ENCODE results near the gene NLRP1. TPM values are rescaled to one million over a fixed set of nuclear protein-coding genes. Genes with fewer than 3 reads are reported as not detected.
"Not testable (repeated sequence)": the region's sequence is repeated elsewhere in the genome, so short reads cannot be mapped to it uniquely, and the experiment has no call there.

Gene NLRP1
- total RNA-seq, 1 donor from 2014 or later, result 33.2 TPM

GRCh38 chr17:5582209-5583185 is 1.8 kb downstream of the NLRP1 start:
- Histone ChIP-seq H3K27me3 (no peaks in the 10 kb centered on the region), H3K9me3 (no peaks in the 10 kb centered on the region), H3K36me3 (peaks cover 26% of the 10 kb centered on the region), H3K4me1 (peaks cover 35% of the 10 kb centered on the region), H3K4me3 (peak overlapping the region; percentile 60), H3K27ac (no peak overlapping the region)
- DNase-seq, result no peak
- intact Hi-C loops (cut with DNase I), result no loop called here
- TF ChIP-seq, protein P1, sequence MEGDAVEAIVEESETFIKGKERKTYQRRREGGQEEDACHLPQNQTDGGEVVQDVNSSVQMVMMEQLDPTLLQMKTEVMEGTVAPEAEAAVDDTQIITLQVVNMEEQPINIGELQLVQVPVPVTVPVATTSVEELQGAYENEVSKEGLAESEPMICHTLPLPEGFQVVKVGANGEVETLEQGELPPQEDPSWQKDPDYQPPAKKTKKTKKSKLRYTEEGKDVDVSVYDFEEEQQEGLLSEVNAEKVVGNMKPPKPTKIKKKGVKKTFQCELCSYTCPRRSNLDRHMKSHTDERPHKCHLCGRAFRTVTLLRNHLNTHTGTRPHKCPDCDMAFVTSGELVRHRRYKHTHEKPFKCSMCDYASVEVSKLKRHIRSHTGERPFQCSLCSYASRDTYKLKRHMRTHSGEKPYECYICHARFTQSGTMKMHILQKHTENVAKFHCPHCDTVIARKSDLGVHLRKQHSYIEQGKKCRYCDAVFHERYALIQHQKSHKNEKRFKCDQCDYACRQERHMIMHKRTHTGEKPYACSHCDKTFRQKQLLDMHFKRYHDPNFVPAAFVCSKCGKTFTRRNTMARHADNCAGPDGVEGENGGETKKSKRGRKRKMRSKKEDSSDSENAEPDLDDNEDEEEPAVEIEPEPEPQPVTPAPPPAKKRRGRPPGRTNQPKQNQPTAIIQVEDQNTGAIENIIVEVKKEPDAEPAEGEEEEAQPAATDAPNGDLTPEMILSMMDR (IDR thresholded peaks at IDR 0.05), result no peak
- no peak for ATAC-seq

DNA sequence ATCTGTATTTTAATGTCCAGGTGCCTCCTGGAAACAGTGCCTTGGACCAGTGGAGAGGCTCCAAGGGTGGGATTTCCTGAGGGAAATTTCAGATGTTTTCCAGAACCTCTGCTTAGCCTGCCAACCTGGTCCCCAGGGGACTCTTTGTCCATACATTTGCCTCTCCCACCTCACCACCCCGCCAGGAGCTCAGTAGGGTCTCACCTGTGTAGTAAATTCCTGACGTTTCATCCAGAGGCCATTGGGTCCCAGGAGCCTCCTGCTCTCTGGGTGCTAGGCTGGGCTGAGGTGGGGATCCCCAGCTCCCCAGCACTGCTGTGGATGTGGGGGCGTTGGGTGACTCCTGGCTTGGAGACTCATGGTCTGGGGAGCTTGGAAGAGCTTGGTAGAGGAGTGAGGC is 2.7 kb downstream of the NLRP1 start:
- Histone ChIP-seq H3K27me3 (no peaks in the 10 kb centered on the region), H3K4me3 (no peak overlapping the region), H3K4me1 (peaks cover 35% of the 10 kb centered on the region), H3K36me3 (peaks cover 26% of the 10 kb centered on the region), H3K9me3 (no peaks in the 10 kb centered on the region), H3K27ac (no peak overlapping the region)
- TF ChIP-seq, protein P1 (IDR thresholded peaks at IDR 0.05), result no peak
- intact Hi-C loops (cut with DNase I), result no loop called here
- no peak for DNase-seq
- ATAC-seq, result no peak

DNA sequence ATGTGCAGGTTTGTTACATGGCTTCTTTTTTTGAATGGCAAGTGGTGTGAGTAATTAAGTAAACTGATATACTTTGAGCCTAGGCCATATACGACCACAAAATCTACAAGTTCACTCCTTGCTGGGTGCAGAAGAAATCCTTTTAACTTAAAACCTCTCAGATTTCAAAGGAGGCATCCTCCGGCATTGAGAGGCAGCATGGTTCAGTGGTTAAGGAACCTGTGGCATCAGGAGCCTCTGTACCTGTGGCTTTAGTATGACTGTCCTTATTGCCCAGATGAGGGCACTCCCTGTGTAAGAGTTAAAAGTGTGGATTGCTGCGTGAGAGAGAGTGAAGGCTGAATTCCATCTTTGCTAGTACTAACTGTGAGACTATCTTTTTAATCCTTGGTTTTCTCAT is 3.3 kb downstream of the NLRP1 start:
- Histone ChIP-seq H3K36me3 (peaks cover 26% of the 10 kb centered on the region), H3K9me3 (no peaks in the 10 kb centered on the region), H3K4me3 (no peak overlapping the region), H3K27me3 (no peaks in the 10 kb centered on the region), H3K4me1 (peaks cover 30% of the 10 kb centered on the region), H3K27ac (no peak overlapping the region)
- TF ChIP-seq, protein P1 (IDR thresholded peaks at IDR 0.05), result no peak
- no peak for ATAC-seq
- intact Hi-C loops (cut with DNase I), result no loop called here
- DNase-seq, result no peak

DNA sequence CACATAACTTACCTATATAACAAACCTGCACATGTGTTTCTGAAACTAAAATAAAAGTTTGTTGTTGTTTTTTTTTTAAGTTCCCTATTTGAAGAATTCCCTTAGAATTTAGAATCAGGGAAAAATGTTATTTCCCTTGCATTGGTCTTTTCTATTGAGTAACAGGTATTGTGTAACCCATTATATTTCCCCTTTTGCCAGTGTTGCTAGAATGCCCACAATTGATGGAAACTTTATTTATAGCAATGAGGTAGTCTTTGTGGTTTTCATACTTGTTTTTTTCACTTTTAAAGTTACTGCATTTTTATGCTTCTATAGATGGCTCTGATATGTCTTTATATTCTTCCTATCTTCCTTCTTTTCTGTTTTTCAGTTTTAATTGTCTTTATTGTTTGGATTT is 3.9 kb downstream of the NLRP1 start:
- intact Hi-C loops (cut with DNase I), result no loop called here
- H3K9me3 ChIP-seq, result no peaks in the 10 kb centered on the region
- no peak for DNase-seq
- no peak overlapping the region for H3K27ac ChIP-seq
- H3K4me1 ChIP-seq, result peaks cover 25% of the 10 kb centered on the region
- ATAC-seq, result no peak
- no peaks in the 10 kb centered on the region for H3K27me3 ChIP-seq
- H3K36me3 ChIP-seq, result peaks cover 26% of the 10 kb centered on the region
- TF ChIP-seq, protein P1 (IDR thresholded peaks at IDR 0.05), result no peak
- H3K4me3 ChIP-seq, result no peak overlapping the region

DNA sequence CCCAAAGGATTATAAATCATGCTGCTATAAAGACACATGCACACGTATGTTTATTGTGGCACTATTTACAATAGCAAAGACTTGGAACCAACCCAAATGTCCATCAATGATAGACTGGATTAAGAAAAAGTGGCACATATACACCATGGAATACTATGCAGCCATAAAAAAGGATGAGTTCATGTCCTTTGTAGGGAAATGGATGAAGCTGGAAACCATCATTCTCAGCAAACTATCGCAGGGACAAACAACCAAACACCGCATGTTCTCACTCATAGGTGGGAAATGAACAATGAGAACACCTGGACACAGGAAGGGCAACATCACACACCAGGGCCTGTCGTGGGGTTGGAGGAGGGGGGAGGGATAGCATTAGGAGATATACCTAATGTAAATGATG is 5.5 kb downstream of the NLRP1 start:
- not testable (repeated sequence) for H3K4me3 ChIP-seq, DNase-seq

DNA sequence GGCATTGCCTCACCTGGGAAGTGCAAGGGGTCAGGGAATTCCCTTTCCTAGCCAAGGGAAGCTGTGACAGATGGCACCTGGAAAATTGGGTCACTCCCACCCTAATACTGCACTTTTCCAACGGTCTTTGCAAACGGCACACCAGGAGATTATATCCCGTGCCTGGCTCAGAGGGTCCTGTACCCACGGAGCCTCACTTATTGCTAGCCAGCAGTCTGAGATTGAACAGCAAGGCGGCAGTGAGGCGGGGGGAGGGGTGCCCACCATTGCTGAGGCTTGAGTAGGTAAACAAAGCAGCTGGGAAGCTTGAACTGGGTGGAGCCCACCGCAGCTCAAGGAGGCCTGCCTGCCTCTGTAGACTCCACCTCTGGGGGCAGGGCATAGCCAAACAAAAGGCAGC is 11.3 kb downstream of the NLRP1 start:
- H3K4me1 ChIP-seq; H3K27ac ChIP-seq; H3K27me3 ChIP-seq; H3K36me3 ChIP-seq; DNase-seq; H3K9me3 ChIP-seq; H3K4me3 ChIP-seq; intact Hi-C loops (cut with DNase I); ATAC-seq: not testable (repeated sequence)

More for the DNA sequence above, 5.5 kb downstream of the NLRP1 start:
- peaks cover 15% of the 10 kb centered on the region for H3K4me1 ChIP-seq
- intact Hi-C loops (cut with DNase I); H3K27me3 ChIP-seq; H3K9me3 ChIP-seq; ATAC-seq; H3K27ac ChIP-seq: not testable (repeated sequence)
- H3K36me3 ChIP-seq, result peaks cover 26% of the 10 kb centered on the region

Measured in upper lobe of right lung (tissue), 1 donor.